Tibial nerve (tissue), 3 donors: Measurements from ENCODE around the gene PSMC3.
"Not testable (repeated sequence)": the region's sequence is repeated elsewhere in the genome, so short reads cannot be mapped to it uniquely, and the experiment has no call there.

Source experiments
- EP300 ChIP-seq, 2 donors: sonication (generic); formaldehyde crosslinking; IDR thresholded peaks; one replicate each; pipeline ENCODE4 v1.6.1; 2017; ENCODE audit warnings: antibody characterized with exemption in 2 of 2, mild to moderate bottlenecking in 1 of 2
- POLR2A ChIP-seq, 2 donors: fragments of 450-650 bp; IDR thresholded peaks; one replicate each; pipeline ENCODE4 v1.6.1; 2017; ENCODE audit warnings: antibody characterized with exemption in 2 of 2, mild to moderate bottlenecking in 2 of 2, moderate library complexity in 2 of 2

DNA sequence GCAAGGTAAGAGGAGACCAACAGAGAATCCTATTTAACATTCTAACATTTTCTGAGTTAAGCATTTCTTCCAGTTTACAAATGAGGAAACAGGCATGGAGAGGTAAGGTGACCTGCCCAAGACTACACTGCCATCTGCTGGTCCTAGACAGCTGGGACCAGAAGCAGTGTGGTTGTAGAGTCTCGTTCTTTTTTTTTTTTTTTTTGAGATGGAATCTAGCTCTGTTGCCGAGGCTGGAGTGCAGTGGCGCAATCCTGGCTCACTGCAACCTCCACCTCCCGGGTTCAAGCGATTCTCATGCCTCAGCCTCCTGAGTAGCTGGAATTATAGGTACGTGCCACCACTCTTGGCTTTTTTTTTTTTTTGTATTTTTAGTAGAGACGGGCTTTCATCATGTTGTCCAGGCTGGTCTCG, 28.0 kb upstream of the PSMC3 start:
- TF ChIP-seq EP300 (IDR thresholded peaks at IDR 0.05): peak in 1 of 2 donors; percentile 34
- not testable (repeated sequence) for TF ChIP-seq POLR2A (IDR thresholded peaks at IDR 0.05)
